Endothelial cell of umbilical vein (primary cell): ENCODE results near the gene NSMCE1. TPM values are rescaled to one million over a fixed set of nuclear protein-coding genes. Genes with fewer than 3 reads are reported as not detected.

ENCODE experiments used
- BruUV-seq: library from RNA; stranded (reverse); fragments of 400-500 nt; replicated peaks from 2 replicates; lab custom pipeline; 2021; lab: Mats Ljungman, UMichigan
- CTCF ChIA-PET: fragments of 300-600, 350-600 bp; sonication (Branson Sonifier 250); formaldehyde crosslinking; loops from one replicate; lab custom pipeline; 2021; ENCODE audit warnings: antibody characterized with exemption, inconsistent platforms; lab: Charles Lee
- POLR2A ChIA-PET: fragments of 300-600, 350-600 bp; sonication (Branson Sonifier 250); formaldehyde crosslinking; loops from one replicate; lab custom pipeline; 2021; ENCODE audit warnings: antibody characterized with exemption, inconsistent platforms; lab: Charles Lee
- DNase-seq: peaks from one replicate; pipeline ENCODE4 v3.0.0-alpha.2; 2011; ENCODE audit warnings: low read depth, low spot score
- FAIRE-seq: peaks from 2 replicates; lab custom pipeline; 2011; peaks lifted over from hg19 to GRCh38; lab: Jason Lieb, UNC
- H2AFZ ChIP-seq: 2 replicates; pipeline ENCODE4 v1.6.0; 2012; ENCODE audit warnings: low read depth, low read length, control low read depth, inconsistent platforms
- H3K27ac ChIP-seq: 2 replicates; pipeline ENCODE4 v1.5.1; 2011; ENCODE audit warnings: low read depth, mild to moderate bottlenecking, control low read depth, low read length, moderate library complexity; ENCODE audit not compliant: insufficient read depth
- H3K27me3 ChIP-seq, 2 experiments: 2 replicates each; pipeline versions ENCODE4 v1.6.0 to v1.6.1; 2011; ENCODE audit warnings: low read length in 2 of 2, mixed read lengths in 1 of 2; ENCODE audit not compliant: control insufficient read depth in 2 of 2, insufficient read depth in 2 of 2
- H3K36me3 ChIP-seq, 2 experiments: 2 replicates in 1 of 2; 3 replicates in 1 of 2; pipeline ENCODE4 v1.5.1; 2011; ENCODE audit warnings: low read length in 2 of 2, mild to moderate bottlenecking in 1 of 2, moderate library complexity in 1 of 2; ENCODE audit not compliant: control insufficient read depth in 2 of 2, insufficient read depth in 2 of 2; ENCODE audit errors: extremely low read depth in 1 of 2
- H3K4me1 ChIP-seq: 3 replicates; pipeline ENCODE4 v1.5.1; 2011; ENCODE audit warnings: mild to moderate bottlenecking, low read length; ENCODE audit not compliant: control insufficient read depth, insufficient read depth; ENCODE audit errors: extremely low read depth
- H3K4me2 ChIP-seq: 2 replicates; pipeline ENCODE4 v1.6.1; 2011; ENCODE audit warnings: low read length, control low read depth, mixed read lengths; ENCODE audit not compliant: insufficient read depth
- H3K4me3 ChIP-seq, 3 experiments: fragments of 200-600 bp in 1 of 3; sonication (generic), shearing (Covaris generic) in 1 of 3; replicated peaks in 1 of 3; 2 replicates each; pipeline ENCODE4 v1.5.1; 2011 to 2016; ENCODE audit warnings: control low read depth in 3 of 3, low read length in 3 of 3, mild to moderate bottlenecking in 2 of 3, inconsistent platforms in 1 of 3, low read depth in 1 of 3, moderate library complexity in 1 of 3; ENCODE audit not compliant: insufficient read depth in 1 of 3
- H3K79me2 ChIP-seq: 2 replicates; pipeline ENCODE4 v1.6.0; 2012; ENCODE audit warnings: low read length, inconsistent platforms; ENCODE audit not compliant: control insufficient read depth, insufficient read depth
- H3K9ac ChIP-seq: replicated peaks from 2 replicates; pipeline ENCODE3; 2011; ENCODE audit warnings: low read length, control low read depth; ENCODE audit not compliant: insufficient read depth; ENCODE audit errors: extremely low read depth
- H3K9me1 ChIP-seq: replicated peaks from 3 replicates; pipeline ENCODE4 v1.6.0; 2011; ENCODE audit warnings: mild to moderate bottlenecking, low read length; ENCODE audit not compliant: control insufficient read depth, insufficient read depth; ENCODE audit errors: extremely low read depth
- H3K9me3 ChIP-seq: replicated peaks from 2 replicates; pipeline ENCODE4 v1.5.1; 2012; ENCODE audit warnings: low read length, inconsistent platforms; ENCODE audit not compliant: control insufficient read depth, insufficient read depth
- H4K20me1 ChIP-seq: replicated peaks from 2 replicates; pipeline ENCODE3; 2011; ENCODE audit warnings: mild to moderate bottlenecking, low read length; ENCODE audit not compliant: control insufficient read depth, insufficient read depth; ENCODE audit errors: extremely low read depth
- EZH2 ChIP-seq: IDR thresholded peaks from 2 replicates; pipeline ENCODE4 v1.6.1; 2012; ENCODE audit warnings: borderline replicate concordance, low read depth, mild to moderate bottlenecking, moderate library complexity, low read length, inconsistent platforms; ENCODE audit not compliant: severe bottlenecking
- FOS ChIP-seq: IDR thresholded peaks from 2 replicates; pipeline ENCODE4 v1.6.1; 2011; ENCODE audit warnings: mild to moderate bottlenecking, low read length, moderate library complexity, borderline replicate concordance; ENCODE audit not compliant: insufficient read depth
- GATA2 ChIP-seq: IDR thresholded peaks from 2 replicates; pipeline ENCODE4 v1.7.0; 2011; ENCODE audit warnings: low read depth, mild to moderate bottlenecking, moderate library complexity, mixed read lengths, low read length; ENCODE audit not compliant: insufficient read length, insufficient read depth
- JUN ChIP-seq: IDR thresholded peaks from 2 replicates; pipeline ENCODE4 v1.6.1; 2011; ENCODE audit warnings: borderline replicate concordance, low read depth; ENCODE audit not compliant: insufficient read length, insufficient read depth
- MYC ChIP-seq: IDR thresholded peaks from one replicate; pipeline ENCODE4 v1.6.1; 2011; ENCODE audit warnings: mild to moderate bottlenecking, low read depth, low read length
- POLR2A ChIP-seq: IDR thresholded peaks from 2 replicates; pipeline ENCODE4 v1.6.1; 2012; ENCODE audit warnings: low read depth, mild to moderate bottlenecking, control low read depth, low read length
- POLR2AphosphoS5 ChIP-seq: IDR thresholded peaks from 2 replicates; pipeline ENCODE4 v1.6.1; 2012; ENCODE audit warnings: low read depth, mild to moderate bottlenecking, control low read depth, low read length, moderate library complexity; ENCODE audit not compliant: insufficient read depth
- dilution Hi-C: fragments of 300-500 bp; cut with MboI; formaldehyde crosslinking; loops from one replicate; pipeline ENCODE4 v1.15.0; 2019; ENCODE audit warnings: low sequenced_read_pairs; ENCODE audit not compliant: extremely low pct_ligation_motif_present
- intact Hi-C: fragments of 100-400 bp; cut with micrococcal nuclease; formaldehyde crosslinking; loops from one replicate; pipeline ENCODE4 v1.10.0; 2022
- polyA plus RNA-seq, 4 experiments: library from polyadenylated mRNA; depleted of rRNA in 3 of 4; stranded (reverse) in 3 of 4; unstranded in 1 of 4; fragments of >200 nt; gene quantifications; 2 replicates each; pipeline versions ENCODE4 v1.2.1 to v1.2.3, GENCODE V29; 2011 to 2012; ENCODE audit warnings: missing spikeins in 1 of 4
- total RNA-seq: library from RNA; stranded (reverse); gene quantifications from 2 replicates; pipeline ENCODE4 v1.2.3, GENCODE V29; 2021
- TF ChIP-seq, protein P1 (sequence below): IDR thresholded peaks from 2 replicates; pipeline ENCODE4 v1.6.1; 2011; ENCODE audit not compliant: insufficient read depth, insufficient read length
- TF ChIP-seq, protein P2 (sequence below), 2 donors: IDR thresholded peaks; 1 replicate in 1 of 2; 2 replicates in 1 of 2; pipeline ENCODE4 v1.5.1; 2011; ENCODE audit warnings: low read length in 2 of 2, mild to moderate bottlenecking in 2 of 2, moderate library complexity in 2 of 2, control low read depth in 1 of 2, inconsistent platforms in 1 of 2, low read depth in 1 of 2; ENCODE audit not compliant: insufficient read depth in 1 of 2; ENCODE audit errors: extremely low read depth in 1 of 2

The NSMCE1 gene
- total and polyA plus RNA-seq, 2 donors (not counting 3 experiments of a cell fraction or from before 2014, with no cell fraction given): 23.8 to 42.0 TPM

DNA sequence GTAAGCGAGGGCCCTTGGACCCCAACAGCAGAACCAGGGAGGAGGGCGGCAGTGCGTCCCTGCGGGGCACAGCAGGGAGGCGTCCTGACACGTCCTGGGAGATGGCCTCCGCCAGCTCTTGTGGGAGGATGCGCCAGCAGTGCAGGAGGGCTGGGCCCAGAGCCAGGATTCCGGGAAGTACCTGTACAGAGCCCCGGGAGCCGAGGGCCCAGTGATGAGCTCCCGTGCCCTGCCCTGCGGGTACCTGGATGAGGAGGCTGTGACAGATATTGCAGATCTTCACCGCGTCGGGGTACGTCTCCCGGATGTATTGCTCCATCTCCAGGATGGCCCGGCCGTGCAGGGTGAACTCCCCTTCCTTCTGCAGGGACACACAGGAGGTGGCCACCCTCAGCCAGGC lies 42.1 kb downstream of the NSMCE1 start:
- ChIA-PET CTCF (interaction anchor here (1.1 to 3.7 kb wide), 4 partner anchors 11 to 141 kb away, joined by 3 to 41 read pairs (median 4); no protein-coding TSS in a partner anchor), POLR2A (interaction anchor here (1.4 kb wide), 1 partner anchor 142 kb away, joined by 3 read pairs; no protein-coding TSS in a partner anchor)
- BruUV-seq: no TSS peak

DNA sequence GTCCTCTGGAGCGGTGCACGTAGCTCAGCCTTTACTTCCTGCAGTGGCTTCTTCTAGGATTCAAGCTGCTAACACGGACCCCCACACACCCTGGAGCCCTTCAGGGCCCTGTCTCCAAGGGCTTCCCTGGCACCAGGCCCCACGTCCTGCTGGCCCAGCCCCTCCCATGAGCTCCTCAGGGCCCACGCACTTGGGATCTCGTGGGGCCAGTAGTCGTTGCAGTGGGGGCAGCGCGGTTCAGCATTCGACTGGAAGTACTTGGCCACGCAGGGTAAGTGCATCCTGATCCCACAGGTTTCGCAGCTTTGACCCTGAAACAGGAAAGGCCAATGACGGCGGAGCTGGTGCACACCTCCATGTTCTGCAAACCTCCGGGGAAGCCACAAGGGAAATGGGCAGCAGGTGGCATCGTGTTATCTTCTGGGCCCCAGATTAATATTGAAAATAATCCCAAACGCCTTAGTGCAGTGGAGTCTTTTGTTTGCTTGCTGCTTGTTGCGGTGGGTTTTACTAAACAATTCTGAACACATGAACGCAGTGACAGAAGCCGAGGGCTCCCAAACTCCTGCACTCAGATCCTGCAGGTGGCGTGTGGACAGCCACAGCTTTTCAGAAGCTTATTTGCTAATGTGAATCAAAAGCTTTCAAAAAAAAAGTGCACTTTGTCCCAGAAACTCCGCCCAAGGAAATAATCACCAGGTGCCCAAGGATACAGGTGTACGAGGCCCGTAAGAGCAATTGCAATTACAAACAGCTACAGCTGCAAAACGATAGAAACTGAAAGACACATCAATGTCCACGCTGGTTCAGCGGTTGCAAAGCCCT lies 42.8 kb downstream of the NSMCE1 start:
- TF ChIP-seq EZH2: no peak
- no peak for TF ChIP-seq POLR2AphosphoS5
- TF ChIP-seq MYC: no peak
- TF ChIP-seq GATA2: no peak
- TF ChIP-seq FOS: no peak
- TF ChIP-seq, protein P1, sequence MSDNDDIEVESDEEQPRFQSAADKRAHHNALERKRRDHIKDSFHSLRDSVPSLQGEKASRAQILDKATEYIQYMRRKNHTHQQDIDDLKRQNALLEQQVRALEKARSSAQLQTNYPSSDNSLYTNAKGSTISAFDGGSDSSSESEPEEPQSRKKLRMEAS: no peak
- TF ChIP-seq, protein P2, sequence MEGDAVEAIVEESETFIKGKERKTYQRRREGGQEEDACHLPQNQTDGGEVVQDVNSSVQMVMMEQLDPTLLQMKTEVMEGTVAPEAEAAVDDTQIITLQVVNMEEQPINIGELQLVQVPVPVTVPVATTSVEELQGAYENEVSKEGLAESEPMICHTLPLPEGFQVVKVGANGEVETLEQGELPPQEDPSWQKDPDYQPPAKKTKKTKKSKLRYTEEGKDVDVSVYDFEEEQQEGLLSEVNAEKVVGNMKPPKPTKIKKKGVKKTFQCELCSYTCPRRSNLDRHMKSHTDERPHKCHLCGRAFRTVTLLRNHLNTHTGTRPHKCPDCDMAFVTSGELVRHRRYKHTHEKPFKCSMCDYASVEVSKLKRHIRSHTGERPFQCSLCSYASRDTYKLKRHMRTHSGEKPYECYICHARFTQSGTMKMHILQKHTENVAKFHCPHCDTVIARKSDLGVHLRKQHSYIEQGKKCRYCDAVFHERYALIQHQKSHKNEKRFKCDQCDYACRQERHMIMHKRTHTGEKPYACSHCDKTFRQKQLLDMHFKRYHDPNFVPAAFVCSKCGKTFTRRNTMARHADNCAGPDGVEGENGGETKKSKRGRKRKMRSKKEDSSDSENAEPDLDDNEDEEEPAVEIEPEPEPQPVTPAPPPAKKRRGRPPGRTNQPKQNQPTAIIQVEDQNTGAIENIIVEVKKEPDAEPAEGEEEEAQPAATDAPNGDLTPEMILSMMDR (IDR thresholded peaks at IDR 0.05; ENCODE audit: extremely low read depth in 1 of 2, insufficient read depth in 1 of 2, low read depth in 1 of 2, low read length in 2 of 2): no peak
- no peak for TF ChIP-seq POLR2A
- no peak for TF ChIP-seq JUN
- peaks cover 0 to 8% of the 10 kb centered on the region in 2 experiments for H3K36me3 ChIP-seq
- no peaks in the 10 kb centered on the region for H3K9me3 ChIP-seq
- no peaks in the 10 kb centered on the region for H4K20me1 ChIP-seq
- no TSS peak for BruUV-seq
- H3K4me3 ChIP-seq: no peak overlapping the region
- no peaks in the 10 kb centered on the region for H3K4me1 ChIP-seq
- no peak overlapping the region for H3K4me2 ChIP-seq
- H3K9me1 ChIP-seq: no peaks in the 10 kb centered on the region
- intact Hi-C loops: no loop called here
- no peaks in the 10 kb centered on the region for H3K27me3 ChIP-seq
- POLR2A ChIA-PET: interaction anchor here (1.0 to 1.4 kb wide), 2 partner anchors 13 to 142 kb away, joined by 3 read pairs; no protein-coding TSS in a partner anchor
- H3K79me2 ChIP-seq: no peaks in the 10 kb centered on the region
- DNase-seq: no peak
- H2AFZ ChIP-seq: no peak overlapping the region
- dilution Hi-C loops: no loop called here
- CTCF ChIA-PET: interaction anchor here (0.8 to 3.7 kb wide), 5 partner anchors 9 to 150 kb away, joined by 3 to 41 read pairs (median 5); no protein-coding TSS in a partner anchor
- FAIRE-seq: no peak
- H3K9ac ChIP-seq: no peak overlapping the region
- no peak overlapping the region for H3K27ac ChIP-seq

More for the DNA sequence above, 42.1 kb downstream of the NSMCE1 start:
- Histone ChIP-seq H3K4me1 (no peaks in the 10 kb centered on the region), H3K9ac (no peak overlapping the region), H3K27ac (no peak overlapping the region), H3K79me2 (no peaks in the 10 kb centered on the region), H3K9me3 (no peaks in the 10 kb centered on the region), H3K36me3 (peaks cover 0 to 11% of the 10 kb centered on the region in 2 experiments), H4K20me1 (no peaks in the 10 kb centered on the region), H3K27me3 (no peaks in the 10 kb centered on the region), H3K4me3 (no peak overlapping the region), H3K4me2 (no peak overlapping the region), H2AFZ (no peak overlapping the region), H3K9me1 (no peaks in the 10 kb centered on the region)
- dilution Hi-C loops: no loop called here
- DNase-seq (no peak), FAIRE-seq (no peak)
- intact Hi-C loops: no loop called here
- no peak for TF ChIP-seq FOS
